Measurements from ENCODE around the gene BDKRB2.

Gene BDKRB2

DNA sequence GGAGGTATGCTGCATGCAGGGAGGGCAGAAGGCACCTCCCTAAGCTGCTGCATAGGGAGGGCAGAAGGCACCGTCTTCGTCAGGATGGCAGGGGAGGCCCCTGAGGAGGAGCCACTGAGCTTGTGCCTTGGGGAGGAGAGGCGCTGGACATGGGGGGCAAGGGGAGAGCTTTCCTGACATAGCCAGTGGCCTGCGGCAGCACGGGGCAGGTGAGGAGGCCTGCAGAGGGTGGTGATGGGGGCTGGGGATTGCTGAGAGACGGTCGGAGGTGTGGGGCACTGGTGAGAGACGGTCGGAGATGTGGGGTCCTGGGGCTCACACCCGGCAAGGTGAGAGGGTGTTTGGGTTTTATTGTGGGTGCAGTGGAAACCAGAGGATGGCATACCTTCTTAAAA is 10.4 kb upstream of the BDKRB2 start:
- TF ChIP-seq FOXP2 (optimal IDR thresholded peaks at IDR 0.05; ENCODE audit: borderline replicate concordance, extremely low read depth, extremely low read length, insufficient read depth) (no peak), TAF1 (IDR thresholded peaks at IDR 0.05; ENCODE audit: borderline replicate concordance, insufficient read depth, low read length) (no peak), POLR2AphosphoS5 (IDR thresholded peaks at IDR 0.05; ENCODE audit: low read depth, low read length) (no peak)
- TF ChIP-seq, protein P1, sequence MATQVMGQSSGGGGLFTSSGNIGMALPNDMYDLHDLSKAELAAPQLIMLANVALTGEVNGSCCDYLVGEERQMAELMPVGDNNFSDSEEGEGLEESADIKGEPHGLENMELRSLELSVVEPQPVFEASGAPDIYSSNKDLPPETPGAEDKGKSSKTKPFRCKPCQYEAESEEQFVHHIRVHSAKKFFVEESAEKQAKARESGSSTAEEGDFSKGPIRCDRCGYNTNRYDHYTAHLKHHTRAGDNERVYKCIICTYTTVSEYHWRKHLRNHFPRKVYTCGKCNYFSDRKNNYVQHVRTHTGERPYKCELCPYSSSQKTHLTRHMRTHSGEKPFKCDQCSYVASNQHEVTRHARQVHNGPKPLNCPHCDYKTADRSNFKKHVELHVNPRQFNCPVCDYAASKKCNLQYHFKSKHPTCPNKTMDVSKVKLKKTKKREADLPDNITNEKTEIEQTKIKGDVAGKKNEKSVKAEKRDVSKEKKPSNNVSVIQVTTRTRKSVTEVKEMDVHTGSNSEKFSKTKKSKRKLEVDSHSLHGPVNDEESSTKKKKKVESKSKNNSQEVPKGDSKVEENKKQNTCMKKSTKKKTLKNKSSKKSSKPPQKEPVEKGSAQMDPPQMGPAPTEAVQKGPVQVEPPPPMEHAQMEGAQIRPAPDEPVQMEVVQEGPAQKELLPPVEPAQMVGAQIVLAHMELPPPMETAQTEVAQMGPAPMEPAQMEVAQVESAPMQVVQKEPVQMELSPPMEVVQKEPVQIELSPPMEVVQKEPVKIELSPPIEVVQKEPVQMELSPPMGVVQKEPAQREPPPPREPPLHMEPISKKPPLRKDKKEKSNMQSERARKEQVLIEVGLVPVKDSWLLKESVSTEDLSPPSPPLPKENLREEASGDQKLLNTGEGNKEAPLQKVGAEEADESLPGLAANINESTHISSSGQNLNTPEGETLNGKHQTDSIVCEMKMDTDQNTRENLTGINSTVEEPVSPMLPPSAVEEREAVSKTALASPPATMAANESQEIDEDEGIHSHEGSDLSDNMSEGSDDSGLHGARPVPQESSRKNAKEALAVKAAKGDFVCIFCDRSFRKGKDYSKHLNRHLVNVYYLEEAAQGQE (IDR thresholded peaks at IDR 0.05; ENCODE audit: insufficient read depth in 1 of 2, low read depth in 2 of 2, low read length in 2 of 2), result no peak

DNA sequence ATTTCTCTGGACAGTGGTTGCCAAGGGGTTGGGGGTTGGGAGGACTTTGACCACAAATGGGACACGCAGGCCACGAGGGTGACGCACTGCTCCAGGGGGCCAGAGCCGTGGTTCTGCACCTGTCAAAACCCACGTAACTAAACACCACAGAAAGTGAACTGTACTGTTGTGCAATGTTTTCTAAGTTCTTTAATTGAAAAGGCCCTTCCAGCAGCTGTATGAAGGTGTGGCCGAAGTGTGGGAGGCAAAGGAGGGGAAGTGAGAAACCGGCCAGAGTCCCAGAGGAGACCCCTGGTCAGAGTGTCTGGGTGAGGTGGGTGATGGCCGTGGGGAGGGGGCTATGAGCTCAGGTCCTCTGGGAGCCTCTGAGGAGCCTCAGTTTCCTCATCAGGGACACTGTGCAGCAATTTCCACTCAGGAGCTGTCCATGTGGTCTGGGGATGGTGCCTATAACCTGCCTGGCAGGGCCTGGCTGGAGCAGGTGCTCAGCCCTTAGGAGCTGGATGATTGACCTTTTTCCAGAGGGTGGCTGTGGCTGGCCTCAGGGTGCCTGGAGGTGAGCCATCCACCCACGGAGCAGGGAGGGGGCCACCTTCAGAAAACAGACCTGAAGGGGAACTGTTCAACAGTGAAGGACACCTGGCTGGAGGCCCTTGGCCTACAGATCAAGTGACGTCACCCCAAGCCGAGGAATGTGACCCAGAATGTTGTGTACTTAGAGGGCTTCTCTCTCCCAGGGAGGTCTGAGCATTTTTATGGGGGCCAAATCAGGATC is 9.8 kb upstream of the BDKRB2 start:
- TF ChIP-seq SIN3A (IDR thresholded peaks at IDR 0.05; ENCODE audit: borderline replicate concordance, insufficient read depth, low read length) (no peak), TAF1 (IDR thresholded peaks at IDR 0.05; ENCODE audit: borderline replicate concordance, insufficient read depth, low read length) (no peak), FOXP2 (optimal IDR thresholded peaks at IDR 0.05; ENCODE audit: borderline replicate concordance, extremely low read depth, extremely low read length, insufficient read depth) (no peak), POLR2AphosphoS5 (IDR thresholded peaks at IDR 0.05; ENCODE audit: low read depth, low read length) (no peak)
- TF ChIP-seq, protein P1 (IDR thresholded peaks at IDR 0.05; ENCODE audit: insufficient read depth in 1 of 2, low read depth in 2 of 2, low read length in 2 of 2), result no peak

DNA sequence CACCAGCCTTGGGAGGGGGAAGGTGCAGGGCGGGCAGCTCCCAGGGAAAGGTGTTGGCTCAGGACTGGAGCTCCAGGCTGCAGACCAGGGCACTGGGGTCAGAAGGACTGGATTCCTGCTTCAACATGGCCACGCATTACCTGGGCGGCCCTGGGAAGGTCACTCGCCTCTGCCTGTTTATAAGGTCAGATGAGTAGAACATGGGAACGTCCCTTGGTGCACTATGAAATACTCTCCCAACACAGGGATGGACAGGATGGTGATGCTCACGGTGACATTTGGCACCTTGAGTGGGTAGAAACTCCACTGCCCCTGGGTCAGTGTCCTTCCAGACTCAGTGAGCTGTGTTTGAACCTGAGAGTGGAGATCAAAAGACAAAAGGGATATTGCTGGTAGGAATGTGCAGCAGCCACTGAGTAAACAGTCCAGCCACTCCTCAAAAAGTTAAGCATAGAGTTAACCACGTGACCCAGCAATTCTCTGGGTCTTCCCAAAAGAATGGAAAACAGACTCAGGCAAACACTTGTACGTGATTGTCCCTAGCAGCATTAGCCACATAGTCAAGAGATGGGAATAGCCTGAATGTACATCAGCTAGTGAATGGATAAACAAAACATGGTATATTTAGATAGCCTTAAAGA is 9.1 kb upstream of the BDKRB2 start:
- TF ChIP-seq TAF1 (IDR thresholded peaks at IDR 0.05; ENCODE audit: borderline replicate concordance, insufficient read depth, low read length) (no peak), FOXP2 (optimal IDR thresholded peaks at IDR 0.05; ENCODE audit: borderline replicate concordance, extremely low read depth, extremely low read length, insufficient read depth) (no peak), POLR2AphosphoS5 (IDR thresholded peaks at IDR 0.05; ENCODE audit: low read depth, low read length) (no peak), SIN3A (IDR thresholded peaks at IDR 0.05; ENCODE audit: borderline replicate concordance, insufficient read depth, low read length) (no peak)
- TF ChIP-seq, protein P1 (IDR thresholded peaks at IDR 0.05; ENCODE audit: insufficient read depth in 1 of 2, low read depth in 2 of 2, low read length in 2 of 2), result no peak

DNA sequence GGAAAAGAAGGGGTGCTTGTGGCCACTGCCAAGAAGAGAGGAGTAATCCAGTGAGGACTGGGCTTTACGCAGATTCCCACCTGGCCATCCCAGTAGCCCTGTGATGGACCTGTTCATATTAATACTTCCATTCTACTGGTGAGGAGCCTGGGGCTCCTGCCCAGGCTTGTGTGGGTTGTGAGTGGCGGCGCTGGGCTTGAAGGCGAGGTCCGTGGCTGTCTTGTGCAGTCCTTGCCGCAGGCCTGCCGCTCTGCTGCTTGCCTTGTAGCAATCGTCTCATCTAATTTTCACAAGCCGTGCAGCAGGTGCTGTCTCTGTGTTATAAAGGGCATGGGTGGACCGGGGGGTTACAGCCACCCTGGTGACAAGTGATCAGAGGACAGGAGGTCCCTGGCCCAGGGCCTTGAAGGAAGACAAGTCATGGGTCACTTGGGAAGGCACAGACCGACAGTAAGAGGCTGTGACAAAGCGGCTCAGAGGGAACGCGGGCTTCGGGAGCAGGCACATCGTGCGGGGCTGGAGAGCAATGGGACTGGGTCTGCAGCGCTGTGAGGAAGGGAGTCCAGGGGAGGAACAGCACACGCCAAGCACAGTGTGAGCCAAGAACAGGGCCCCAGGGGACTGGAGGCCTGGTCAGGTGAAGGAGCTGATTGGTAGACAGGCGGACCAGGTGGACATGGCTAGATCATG is 7.3 kb upstream of the BDKRB2 start:
- no peak for TF ChIP-seq TAF1 (IDR thresholded peaks at IDR 0.05; ENCODE audit: borderline replicate concordance, insufficient read depth, low read length)
- TF ChIP-seq, protein P1 (IDR thresholded peaks at IDR 0.05; ENCODE audit: insufficient read depth in 1 of 2, low read depth in 2 of 2, low read length in 2 of 2), result no peak
- no peak for TF ChIP-seq FOXP2 (optimal IDR thresholded peaks at IDR 0.05; ENCODE audit: borderline replicate concordance, extremely low read depth, extremely low read length, insufficient read depth)
- TF ChIP-seq POLR2AphosphoS5 (IDR thresholded peaks at IDR 0.05; ENCODE audit: low read depth, low read length), result no peak
- no peak for TF ChIP-seq SIN3A (IDR thresholded peaks at IDR 0.05; ENCODE audit: borderline replicate concordance, insufficient read depth, low read length)

Measured in PFSK-1 (cell line).